GM12878 (cell line): ENCODE data around the gene RPS16. TPM values are rescaled to one million over a fixed set of nuclear protein-coding genes. Genes with fewer than 3 reads are reported as not detected.

Source experiments
- CBX3 ChIP-seq: fragments of 200-600 bp; sonication (generic); IDR thresholded peaks from 2 replicates; pipeline ENCODE4 v1.6.1; 2016; ENCODE audit warnings: low read depth, borderline replicate concordance
- CHD2 ChIP-seq: IDR thresholded peaks from 2 replicates; pipeline ENCODE4 v1.6.1; 2011; ENCODE audit warnings: low read depth, low read length, improper control_type of control experiment, borderline replicate concordance
- CHD4 ChIP-seq: fragments of 200-600 bp; sonication (generic); IDR thresholded peaks from 2 replicates; pipeline ENCODE4 v1.6.1; 2016; ENCODE audit warnings: mild to moderate bottlenecking
- EGR1 ChIP-seq, 2 experiments: IDR thresholded peaks; 1 replicate in 1 of 2; 2 replicates in 1 of 2; pipeline ENCODE4 v1.6.1; 2011 to 2012; ENCODE audit warnings: low read depth in 2 of 2, low read length in 2 of 2, borderline replicate concordance in 1 of 2, mild to moderate bottlenecking in 1 of 2, moderate library complexity in 1 of 2
- IRF4 ChIP-seq: IDR thresholded peaks from 2 replicates; pipeline ENCODE4 v1.6.1; 2011; ENCODE audit warnings: low read depth, low read length
- NFIC ChIP-seq: IDR thresholded peaks from 2 replicates; pipeline ENCODE4 v1.6.1; 2012; ENCODE audit warnings: low read depth, mild to moderate bottlenecking, inconsistent platforms, low read length, moderate library complexity
- PAX8 ChIP-seq: fragments of 450-650 bp; IDR thresholded peaks from 2 replicates; pipeline ENCODE4 v1.6.1; 2017; ENCODE audit warnings: mild to moderate bottlenecking, moderate library complexity
- POLR2AphosphoS5 ChIP-seq: IDR thresholded peaks from 2 replicates; pipeline ENCODE4 v1.6.1; 2011; ENCODE audit warnings: mild to moderate bottlenecking, low read length, inconsistent platforms
- RAD51 ChIP-seq: fragments of 450-650 bp; IDR thresholded peaks from 2 replicates; pipeline ENCODE4 v1.6.1; 2016; ENCODE audit warnings: moderate library complexity, mild to moderate bottlenecking, inconsistent platforms
- RBBP5 ChIP-seq: fragments of 200-600 bp; sonication (generic); conservative IDR thresholded peaks from 2 replicates; pipeline ENCODE4 v1.6.1; 2016
- RCOR1 ChIP-seq: conservative IDR thresholded peaks from 2 replicates; pipeline ENCODE4 v1.6.1; 2012; ENCODE audit warnings: low read depth, low read length, improper control_type of control experiment
- SMAD1 ChIP-seq: fragments of 450-650 bp; IDR thresholded peaks from 2 replicates; pipeline ENCODE4 v1.6.1; 2018; ENCODE audit warnings: mild to moderate bottlenecking, low read depth; ENCODE audit not compliant: partially characterized antibody
- TAF1 ChIP-seq: IDR thresholded peaks from 2 replicates; pipeline ENCODE4 v1.6.1; 2011; ENCODE audit warnings: mild to moderate bottlenecking, low read depth, low read length, borderline replicate concordance
- WRNIP1 ChIP-seq: IDR thresholded peaks from 2 replicates; pipeline ENCODE4 v1.6.1; 2011; ENCODE audit warnings: low read depth, low read length, improper control_type of control experiment, borderline replicate concordance
- YY1 ChIP-seq: IDR thresholded peaks from 2 replicates; pipeline ENCODE4 v1.6.1; 2011; ENCODE audit warnings: low read depth, mild to moderate bottlenecking, low read length
- ZNF207 ChIP-seq: fragments of 450-650 bp; IDR thresholded peaks from 2 replicates; pipeline ENCODE4 v1.6.1; 2014; ENCODE audit warnings: antibody characterized with exemption, mild to moderate bottlenecking, borderline replicate concordance
- ZNF384 ChIP-seq: IDR thresholded peaks from 2 replicates; pipeline ENCODE4 v1.6.1; 2012; ENCODE audit warnings: low read depth, mild to moderate bottlenecking, low read length, improper control_type of control experiment, borderline replicate concordance
- polyA plus RNA-seq, 11 experiments: library from polyadenylated mRNA; depleted of rRNA in 4 of 11; unstranded in 6 of 11; stranded (reverse) in 5 of 11; fragments of >200 nt; fragmentation: Nextera tagmentation in 4 of 11; fragmentation: Illumina TruSeq in 1 of 11; extraction: Ambion mirVana in 4 of 11; extraction: Trizol in 1 of 11; gene quantifications; 1 replicate in 1 of 11; 2 replicates in 10 of 11; pipeline versions ENCODE4 v1.2.1 to v1.2.3, GENCODE V29; 2011 to 2016; ENCODE audit warnings: inconsistent platforms in 2 of 11, missing spikeins in 2 of 11, low read depth in 1 of 11
- total RNA-seq, 4 experiments: library from RNA; depleted of rRNA in 3 of 4; stranded (reverse); fragments of >200 nt in 3 of 4; fragmentation: Illumina TruSeq in 1 of 4; extraction: Trizol in 1 of 4; gene quantifications; 2 replicates each; pipeline versions ENCODE4 v1.2.1 to v1.2.3, GENCODE V29; 2013 to 2021
- TF ChIP-seq, protein P1 (sequence below): IDR thresholded peaks from 2 replicates; pipeline ENCODE4 v1.6.1; 2012; ENCODE audit warnings: mild to moderate bottlenecking, low read depth, low read length
- TF ChIP-seq, protein P2 (sequence below): fragments of 450-650 bp; formaldehyde crosslinking; IDR thresholded peaks from 2 replicates; pipeline ENCODE4 v1.5.0; 2022; ENCODE audit warnings: mild to moderate bottlenecking, missing genetic modification characterization
- TF ChIP-seq, protein P3 (sequence below): fragments of 450-650 bp; IDR thresholded peaks from 2 replicates; pipeline ENCODE4 v1.6.1; 2017; ENCODE audit warnings: mild to moderate bottlenecking, moderate library complexity

The RPS16 gene
- total and polyA plus RNA-seq, 10 of the 15 experiments (the other 5 are each of a cell fraction or from before 2014, with no cell fraction given) = 148 to 4,810 (median 2,343) TPM

DNA sequence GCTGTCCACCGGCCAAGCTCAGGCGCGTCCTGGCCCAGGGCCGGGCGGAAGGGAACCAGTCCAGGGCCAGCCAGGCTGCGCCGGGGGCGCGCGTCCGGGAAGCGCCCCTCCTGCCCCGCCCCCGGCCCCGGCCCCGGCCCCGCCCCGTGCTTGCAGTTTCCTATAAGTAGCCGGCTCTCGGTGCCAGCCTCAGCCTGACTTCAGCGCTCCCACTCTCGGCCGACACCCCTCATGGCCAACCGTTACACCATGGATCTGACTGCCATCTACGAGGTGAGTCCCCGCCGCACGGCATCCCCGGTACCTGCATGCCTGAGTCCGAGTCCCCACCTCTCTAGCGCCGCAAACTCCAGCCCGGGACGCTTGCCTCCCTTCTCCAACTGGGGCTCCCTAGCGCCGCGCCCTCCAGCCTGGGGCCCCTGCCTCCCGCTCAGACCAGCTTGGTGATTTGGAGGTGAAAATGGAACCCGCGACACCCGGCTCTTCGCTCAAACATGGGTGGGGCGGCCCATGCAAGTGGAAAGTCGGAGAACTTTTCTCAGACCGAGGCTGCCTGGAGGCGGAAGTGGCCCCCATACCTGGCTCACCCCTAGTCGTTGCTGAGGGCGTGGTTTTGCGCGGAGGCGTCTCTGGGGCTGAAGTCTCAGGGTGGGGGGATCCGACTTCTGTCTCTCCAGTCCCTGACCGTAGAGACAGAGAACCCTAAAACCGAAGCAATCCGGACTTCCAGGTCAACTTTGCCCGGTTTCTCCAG lies 28.9 kb downstream of the RPS16 start, which contains the start of gene ZFP36 (continued):
- TF ChIP-seq, protein P1, sequence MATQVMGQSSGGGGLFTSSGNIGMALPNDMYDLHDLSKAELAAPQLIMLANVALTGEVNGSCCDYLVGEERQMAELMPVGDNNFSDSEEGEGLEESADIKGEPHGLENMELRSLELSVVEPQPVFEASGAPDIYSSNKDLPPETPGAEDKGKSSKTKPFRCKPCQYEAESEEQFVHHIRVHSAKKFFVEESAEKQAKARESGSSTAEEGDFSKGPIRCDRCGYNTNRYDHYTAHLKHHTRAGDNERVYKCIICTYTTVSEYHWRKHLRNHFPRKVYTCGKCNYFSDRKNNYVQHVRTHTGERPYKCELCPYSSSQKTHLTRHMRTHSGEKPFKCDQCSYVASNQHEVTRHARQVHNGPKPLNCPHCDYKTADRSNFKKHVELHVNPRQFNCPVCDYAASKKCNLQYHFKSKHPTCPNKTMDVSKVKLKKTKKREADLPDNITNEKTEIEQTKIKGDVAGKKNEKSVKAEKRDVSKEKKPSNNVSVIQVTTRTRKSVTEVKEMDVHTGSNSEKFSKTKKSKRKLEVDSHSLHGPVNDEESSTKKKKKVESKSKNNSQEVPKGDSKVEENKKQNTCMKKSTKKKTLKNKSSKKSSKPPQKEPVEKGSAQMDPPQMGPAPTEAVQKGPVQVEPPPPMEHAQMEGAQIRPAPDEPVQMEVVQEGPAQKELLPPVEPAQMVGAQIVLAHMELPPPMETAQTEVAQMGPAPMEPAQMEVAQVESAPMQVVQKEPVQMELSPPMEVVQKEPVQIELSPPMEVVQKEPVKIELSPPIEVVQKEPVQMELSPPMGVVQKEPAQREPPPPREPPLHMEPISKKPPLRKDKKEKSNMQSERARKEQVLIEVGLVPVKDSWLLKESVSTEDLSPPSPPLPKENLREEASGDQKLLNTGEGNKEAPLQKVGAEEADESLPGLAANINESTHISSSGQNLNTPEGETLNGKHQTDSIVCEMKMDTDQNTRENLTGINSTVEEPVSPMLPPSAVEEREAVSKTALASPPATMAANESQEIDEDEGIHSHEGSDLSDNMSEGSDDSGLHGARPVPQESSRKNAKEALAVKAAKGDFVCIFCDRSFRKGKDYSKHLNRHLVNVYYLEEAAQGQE = no peak
- TF ChIP-seq WRNIP1 = no peak
- TF ChIP-seq ZNF207 = peak; percentile 83
- no peak for TF ChIP-seq RBBP5
- TF ChIP-seq CHD2 = peak; percentile 37
- TF ChIP-seq, protein P2, sequence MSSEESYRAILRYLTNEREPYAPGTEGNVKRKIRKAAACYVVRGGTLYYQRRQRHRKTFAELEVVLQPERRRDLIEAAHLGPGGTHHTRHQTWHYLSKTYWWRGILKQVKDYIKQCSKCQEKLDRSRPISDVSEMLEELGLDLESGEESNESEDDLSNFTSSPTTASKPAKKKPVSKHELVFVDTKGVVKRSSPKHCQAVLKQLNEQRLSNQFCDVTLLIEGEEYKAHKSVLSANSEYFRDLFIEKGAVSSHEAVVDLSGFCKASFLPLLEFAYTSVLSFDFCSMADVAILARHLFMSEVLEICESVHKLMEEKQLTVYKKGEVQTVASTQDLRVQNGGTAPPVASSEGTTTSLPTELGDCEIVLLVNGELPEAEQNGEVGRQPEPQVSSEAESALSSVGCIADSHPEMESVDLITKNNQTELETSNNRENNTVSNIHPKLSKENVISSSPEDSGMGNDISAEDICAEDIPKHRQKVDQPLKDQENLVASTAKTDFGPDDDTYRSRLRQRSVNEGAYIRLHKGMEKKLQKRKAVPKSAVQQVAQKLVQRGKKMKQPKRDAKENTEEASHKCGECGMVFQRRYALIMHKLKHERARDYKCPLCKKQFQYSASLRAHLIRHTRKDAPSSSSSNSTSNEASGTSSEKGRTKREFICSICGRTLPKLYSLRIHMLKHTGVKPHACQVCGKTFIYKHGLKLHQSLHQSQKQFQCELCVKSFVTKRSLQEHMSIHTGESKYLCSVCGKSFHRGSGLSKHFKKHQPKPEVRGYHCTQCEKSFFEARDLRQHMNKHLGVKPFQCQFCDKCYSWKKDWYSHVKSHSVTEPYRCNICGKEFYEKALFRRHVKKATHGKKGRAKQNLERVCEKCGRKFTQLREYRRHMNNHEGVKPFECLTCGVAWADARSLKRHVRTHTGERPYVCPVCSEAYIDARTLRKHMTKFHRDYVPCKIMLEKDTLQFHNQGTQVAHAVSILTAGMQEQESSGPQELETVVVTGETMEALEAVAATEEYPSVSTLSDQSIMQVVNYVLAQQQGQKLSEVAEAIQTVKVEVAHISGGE (CRISPR knock-in tag) = no peak
- TF ChIP-seq, protein P3, sequence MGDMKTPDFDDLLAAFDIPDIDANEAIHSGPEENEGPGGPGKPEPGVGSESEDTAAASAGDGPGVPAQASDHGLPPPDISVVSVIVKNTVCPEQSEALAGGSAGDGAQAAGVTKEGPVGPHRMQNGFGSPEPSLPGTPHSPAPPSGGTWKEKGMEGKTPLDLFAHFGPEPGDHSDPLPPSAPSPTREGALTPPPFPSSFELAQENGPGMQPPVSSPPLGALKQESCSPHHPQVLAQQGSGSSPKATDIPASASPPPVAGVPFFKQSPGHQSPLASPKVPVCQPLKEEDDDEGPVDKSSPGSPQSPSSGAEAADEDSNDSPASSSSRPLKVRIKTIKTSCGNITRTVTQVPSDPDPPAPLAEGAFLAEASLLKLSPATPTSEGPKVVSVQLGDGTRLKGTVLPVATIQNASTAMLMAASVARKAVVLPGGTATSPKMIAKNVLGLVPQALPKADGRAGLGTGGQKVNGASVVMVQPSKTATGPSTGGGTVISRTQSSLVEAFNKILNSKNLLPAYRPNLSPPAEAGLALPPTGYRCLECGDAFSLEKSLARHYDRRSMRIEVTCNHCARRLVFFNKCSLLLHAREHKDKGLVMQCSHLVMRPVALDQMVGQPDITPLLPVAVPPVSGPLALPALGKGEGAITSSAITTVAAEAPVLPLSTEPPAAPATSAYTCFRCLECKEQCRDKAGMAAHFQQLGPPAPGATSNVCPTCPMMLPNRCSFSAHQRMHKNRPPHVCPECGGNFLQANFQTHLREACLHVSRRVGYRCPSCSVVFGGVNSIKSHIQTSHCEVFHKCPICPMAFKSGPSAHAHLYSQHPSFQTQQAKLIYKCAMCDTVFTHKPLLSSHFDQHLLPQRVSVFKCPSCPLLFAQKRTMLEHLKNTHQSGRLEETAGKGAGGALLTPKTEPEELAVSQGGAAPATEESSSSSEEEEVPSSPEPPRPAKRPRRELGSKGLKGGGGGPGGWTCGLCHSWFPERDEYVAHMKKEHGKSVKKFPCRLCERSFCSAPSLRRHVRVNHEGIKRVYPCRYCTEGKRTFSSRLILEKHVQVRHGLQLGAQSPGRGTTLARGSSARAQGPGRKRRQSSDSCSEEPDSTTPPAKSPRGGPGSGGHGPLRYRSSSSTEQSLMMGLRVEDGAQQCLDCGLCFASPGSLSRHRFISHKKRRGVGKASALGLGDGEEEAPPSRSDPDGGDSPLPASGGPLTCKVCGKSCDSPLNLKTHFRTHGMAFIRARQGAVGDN = peak; percentile 99
- TF ChIP-seq TAF1 = peak; percentile 42; the same call in 1 of the 2 replicates
- TF ChIP-seq ZNF384 = no peak
- TF ChIP-seq RCOR1 = no peak; the same call in 1 of the 2 replicates
- TF ChIP-seq CHD4 = no peak
- TF ChIP-seq YY1 = peak; percentile 68
- peak; percentile 98 for TF ChIP-seq POLR2AphosphoS5
- peak; percentile 98 for TF ChIP-seq SMAD1
- TF ChIP-seq CBX3 = no peak
- no peak for TF ChIP-seq NFIC
- TF ChIP-seq IRF4 = 0 out of 2 replicates have a peak, but pooled peaks have one; percentile 7
- no peak for TF ChIP-seq RAD51
- no peak for TF ChIP-seq PAX8
- peak; percentile 24 to 66; a peak in 2 of 3 replicates for TF ChIP-seq EGR1 (IDR thresholded peaks at IDR 0.05; ENCODE audit: borderline replicate concordance in 1 of 2, low read depth in 2 of 2, low read length in 2 of 2)
